HG02759 (cell line): ENCODE data around the gene SYT5.

ENCODE experiments used
- ATAC-seq: cut with Tn5 transposase; IDR thresholded peaks from one replicate; pipeline ENCODE4 v1.9.1; 2021; ENCODE audit warnings: mild to moderate bottlenecking, moderate library complexity; ENCODE audit not compliant: unreplicated experiment

SYT5 gene

DNA sequence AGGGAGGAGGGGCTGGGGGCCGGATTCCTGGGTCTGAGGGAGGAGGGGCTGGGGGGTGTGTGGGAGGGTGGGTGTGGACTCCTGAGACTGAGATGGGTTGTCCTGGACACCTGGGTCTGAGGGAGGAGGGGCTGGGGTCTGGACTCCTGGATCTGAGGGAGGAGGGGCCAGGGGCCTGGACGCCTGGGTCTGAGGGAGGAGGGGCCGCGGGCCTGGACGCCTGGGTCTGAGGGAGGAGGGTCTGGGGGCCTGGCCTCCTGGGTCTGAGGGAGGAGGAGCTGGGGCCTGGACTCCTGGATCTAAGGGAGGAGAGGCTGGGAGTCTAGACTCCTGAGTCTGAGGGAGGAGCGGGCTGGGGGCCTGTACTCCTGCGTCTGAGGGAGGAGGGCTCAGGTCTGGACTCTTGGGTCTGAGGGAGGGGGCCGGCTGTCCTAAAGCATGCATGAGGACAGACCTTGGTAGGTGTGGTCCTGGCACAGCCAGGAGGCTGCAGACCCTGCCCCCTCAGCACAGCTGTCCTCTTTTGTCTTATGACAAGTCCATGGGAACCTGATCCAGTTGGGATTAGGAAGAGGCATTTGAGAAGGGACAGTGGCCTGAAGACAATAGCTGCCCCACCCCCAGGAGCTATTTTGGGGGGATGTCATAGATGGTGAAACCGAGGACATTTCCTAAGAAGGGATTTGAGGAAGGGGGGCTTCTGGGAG lies 32.4 kb downstream of the SYT5 start:
- no peak for ATAC-seq

DNA sequence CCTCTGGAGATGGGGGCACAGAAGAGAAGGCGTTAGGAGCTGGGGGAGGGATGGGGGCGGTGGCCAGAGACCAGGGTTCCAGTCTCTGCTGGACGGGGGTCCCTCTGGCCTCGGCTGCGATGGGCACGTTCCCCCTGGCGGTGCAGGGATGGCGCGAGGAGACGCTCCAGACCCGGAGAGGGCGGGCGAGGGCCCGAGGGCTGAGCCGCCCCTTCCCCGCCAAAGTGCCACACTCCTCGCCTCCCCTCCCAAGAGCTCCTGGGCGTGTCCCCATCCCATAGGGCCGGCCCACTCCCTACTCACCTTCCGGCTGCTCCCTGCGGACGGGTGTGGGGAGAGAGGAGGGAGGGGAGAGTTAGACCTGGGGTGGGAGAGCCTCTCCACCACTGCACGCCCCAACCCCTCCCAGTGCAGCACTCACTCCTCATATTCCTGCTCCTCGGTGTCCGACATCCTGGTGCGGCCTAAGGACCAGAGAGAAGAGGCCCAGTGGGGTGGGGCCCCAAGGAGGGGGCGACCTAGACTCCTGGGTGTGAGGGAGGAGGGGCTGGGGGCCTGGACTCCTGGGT lies 33.3 kb downstream of the SYT5 start:
- no peak for ATAC-seq

DNA sequence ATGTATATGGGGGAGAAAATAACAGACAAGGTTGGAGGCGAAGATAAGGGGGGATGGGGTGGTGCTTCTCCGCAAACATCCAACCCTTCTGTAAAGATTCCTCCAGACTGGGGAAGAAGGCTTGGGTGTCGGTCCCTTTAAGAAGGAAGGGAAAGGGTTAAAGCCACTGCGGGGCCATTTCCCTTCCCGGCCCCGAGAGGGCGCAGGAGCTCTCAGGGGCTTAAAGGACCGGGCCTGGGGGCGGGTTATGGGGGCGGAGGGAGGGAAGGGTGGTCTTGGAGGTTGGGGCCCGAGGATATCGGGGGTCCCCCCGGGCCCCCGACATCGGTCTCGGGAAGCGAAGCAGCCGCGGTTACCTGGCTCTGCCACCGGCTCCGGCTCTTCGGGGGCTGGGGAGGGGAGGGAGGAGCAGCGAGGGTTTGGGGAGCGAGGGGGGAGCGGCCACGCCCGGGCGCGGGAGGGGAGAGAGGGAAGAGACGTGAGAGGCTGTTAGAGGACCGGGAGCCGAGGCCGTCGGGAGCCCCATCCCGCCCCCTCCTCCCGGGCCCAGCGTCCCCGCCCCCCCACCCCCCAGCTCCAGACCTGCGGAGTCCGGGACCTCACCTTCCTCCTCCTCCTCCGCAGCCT lies 33.9 kb downstream of the SYT5 start:
- no peak for ATAC-seq

DNA sequence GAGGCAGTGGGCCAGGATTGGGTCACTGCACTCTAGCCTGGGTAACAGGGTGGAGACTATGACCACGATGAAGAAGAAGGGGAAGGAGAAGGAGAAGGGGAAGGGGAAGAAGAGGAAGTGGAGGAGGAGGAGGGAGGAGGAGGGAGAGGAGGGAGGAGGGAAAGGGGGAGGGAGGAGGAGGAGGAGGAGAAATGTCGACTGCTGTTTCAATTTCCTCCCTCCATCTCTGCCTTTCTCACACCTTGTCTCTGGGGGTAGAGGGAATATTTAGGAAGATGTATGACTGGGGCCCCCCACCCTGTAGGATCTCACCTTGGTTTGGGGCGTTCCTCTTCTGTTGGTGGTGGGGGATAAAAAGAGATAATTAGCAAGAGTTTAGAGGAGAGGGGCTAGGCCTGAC lies 34.9 kb downstream of the SYT5 start:
- no peak for ATAC-seq

DNA sequence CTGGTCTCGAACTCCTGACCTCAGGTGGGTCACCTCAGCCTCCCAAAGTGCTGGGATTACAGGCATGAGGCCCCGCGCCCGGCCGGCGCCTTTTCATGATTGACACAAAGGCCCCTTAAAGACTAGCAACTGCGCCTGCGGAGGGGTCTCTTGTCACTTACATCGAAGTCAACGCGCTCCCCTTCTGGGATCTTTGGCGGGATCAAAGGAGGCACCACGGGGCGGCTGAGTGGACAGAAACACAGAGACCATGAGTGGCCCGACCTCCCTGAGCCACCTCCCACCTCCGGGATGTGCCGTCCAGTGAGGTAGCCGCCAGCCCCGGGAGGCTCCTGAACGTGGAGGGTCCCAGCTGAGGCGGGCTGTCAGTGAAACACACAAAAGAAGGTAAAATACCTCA lies 38.4 kb downstream of the SYT5 start:
- no peak for ATAC-seq

DNA sequence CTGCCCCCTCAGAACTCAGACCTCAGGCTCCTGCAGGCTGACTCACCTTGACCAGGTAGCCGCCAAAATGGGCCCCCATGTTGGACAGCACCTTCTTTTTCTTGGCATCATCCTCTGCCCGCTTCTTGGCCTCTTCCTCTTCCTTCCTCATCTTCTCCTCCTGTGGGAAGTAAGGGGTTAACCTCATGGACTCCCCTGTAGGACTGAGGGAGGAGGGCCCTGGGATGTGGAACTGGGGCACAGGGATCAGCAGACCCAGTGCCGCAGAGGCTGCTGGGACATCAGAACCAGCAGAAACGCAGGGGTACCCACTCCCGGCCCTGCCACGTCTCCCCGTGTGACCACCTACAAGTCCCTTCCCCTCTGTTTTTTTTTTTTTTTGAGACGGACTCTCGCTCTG lies 42.2 kb downstream of the SYT5 start:
- ATAC-seq = no peak

DNA sequence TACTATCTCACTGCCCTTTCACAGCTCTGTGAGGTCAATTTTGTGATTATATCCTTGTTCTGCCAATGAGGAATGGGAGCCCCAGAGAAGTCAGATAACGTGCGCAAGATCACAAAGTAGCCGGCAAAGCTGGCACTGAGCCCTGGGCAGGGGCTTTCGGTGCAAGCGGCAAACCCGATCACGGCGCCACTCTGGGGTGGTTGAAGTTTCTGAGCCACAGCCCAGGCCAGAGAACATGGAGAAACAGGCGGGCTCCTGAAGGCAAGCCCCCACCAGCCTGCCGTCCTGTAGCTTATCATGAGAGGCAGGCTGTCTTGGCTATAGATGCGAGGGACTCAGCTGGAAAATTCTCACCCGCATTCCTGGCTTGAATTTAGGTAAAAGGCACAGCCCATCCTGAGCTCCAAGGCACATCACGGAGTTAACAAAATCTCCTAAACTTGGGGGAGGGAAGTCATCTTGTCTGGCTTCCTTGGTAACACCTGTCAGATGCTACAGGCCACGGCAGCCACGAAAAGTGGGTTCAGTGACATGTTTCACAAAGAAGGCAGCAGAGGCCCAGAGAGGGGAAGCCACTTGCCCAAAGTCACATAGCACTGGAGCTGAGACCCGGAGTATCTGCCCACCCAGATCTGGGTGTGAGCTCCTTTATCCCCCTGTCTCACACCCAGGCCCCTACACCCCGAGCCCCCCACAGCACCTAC lies 43.5 kb downstream of the SYT5 start:
- ATAC-seq = no peak

DNA sequence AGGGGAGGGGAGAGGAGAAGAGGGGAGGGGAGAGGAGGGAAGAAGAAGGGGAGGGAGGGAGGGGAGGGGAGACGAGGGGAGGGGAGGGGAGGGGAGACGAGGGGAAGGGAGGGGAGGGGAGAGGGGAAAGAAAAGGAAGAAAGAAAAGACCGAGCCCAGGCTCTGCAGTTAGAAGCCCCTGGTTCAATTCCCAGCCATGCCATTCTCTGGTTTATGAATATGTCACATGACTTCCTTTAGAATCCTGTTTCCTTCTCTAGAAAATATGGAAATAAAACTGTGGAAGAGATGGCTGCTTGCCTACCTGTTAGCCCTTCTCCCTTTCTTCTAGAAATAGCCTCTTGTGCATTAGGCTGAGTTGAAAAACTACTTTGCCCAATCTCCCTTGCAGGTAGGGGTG lies 45.4 kb downstream of the SYT5 start:
- ATAC-seq = no peak

DNA sequence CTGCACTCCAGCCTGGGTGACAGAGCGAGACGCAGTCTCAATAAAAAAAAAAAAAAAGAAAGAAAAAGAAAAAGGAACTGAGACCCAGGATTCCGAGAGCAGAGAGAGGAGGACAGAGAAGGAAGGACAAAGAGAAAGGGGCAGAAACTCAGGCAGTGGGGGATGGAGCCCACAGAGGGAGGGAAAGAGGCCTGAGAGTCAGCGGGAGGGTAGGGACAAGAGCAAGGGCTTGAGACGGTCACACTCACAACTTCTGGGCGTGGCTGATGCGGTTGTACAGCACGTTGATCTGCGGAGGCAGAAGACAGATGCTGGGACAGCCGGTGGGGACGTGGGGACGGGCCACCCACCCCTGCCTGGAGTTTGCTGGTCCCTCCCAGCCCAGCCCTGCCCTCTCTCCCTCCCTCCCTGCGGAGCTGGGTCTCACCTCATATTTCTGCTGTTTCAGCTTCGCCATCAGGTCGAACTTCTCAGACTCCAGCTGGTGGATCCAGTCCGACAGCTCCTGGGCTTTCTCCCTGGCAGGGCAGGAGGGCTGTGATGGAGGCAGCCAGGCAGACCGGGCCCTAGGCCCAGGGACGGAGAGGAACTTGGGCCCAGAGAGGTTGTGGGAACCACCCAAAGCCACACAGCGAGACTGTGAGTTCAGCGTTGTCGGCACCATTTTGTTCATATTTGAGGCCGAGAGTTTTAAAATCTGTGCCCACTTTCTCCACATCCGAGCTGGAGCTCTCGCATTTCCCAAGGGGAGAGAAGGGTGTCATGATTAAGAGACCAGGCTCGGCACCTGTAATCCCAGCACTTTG lies 46.2 kb downstream of the SYT5 start:
- ATAC-seq = no peak

DNA sequence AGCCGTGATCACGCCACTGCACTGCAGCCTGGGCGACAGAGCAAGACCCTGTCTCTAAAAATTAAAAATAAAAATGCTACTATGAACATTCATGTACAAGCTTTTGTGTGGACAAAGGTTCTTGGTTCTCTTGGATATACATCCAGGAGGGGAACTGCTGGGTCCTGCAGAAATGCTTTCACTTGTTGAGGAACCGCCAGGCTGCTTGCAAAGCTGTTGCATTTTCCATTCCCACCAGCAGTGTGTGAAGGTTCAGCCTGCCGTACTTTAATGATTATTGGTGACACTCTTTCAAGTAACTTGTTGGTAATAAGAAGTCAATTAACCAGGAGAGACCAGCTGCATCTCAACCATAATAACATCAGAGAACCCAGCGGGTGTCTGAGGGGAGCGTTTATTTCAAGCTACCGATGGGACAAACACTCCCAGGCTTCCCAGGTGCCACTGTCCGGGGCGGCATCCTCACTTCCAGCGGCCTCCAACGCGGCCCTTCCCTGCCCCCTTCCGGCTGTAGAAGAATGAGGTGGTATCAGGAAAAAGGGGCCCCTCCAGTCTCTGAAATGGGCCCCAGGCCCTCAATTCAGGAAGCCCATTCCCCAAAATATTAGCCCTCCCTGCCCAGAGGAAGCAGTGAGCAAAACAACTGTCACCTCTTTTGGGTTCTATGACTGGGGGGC lies 47.5 kb downstream of the SYT5 start:
- ATAC-seq = no peak

DNA sequence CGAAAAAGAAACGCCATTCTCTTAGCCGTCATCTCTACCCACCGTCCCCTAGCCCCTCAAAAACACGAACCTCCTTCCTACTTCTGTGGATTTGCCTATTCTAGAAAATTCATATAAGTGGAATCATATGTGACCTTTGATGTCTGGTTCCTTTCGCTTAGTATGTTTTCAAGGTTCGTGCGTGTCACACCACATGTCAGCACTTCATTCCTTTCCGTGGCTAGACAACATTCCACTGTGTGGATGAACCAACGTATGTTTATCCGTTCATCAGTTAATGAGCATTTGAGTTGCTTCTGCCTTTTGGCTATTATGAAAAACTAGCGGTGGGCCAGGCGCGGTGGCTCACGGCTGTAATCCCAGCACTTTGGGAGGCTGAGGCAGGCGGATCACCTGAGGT lies 48.7 kb downstream of the SYT5 start:
- no peak for ATAC-seq
